Stimulated activated CD8-positive, alpha-beta memory T cell treated with anti-CD3 and anti-CD28 coated beads, Interleukin-15, amount 100 ng/mL, for 1 hour (primary cell): Measurements from ENCODE around the gene HELQ.

Experiments
- DNase-seq: peaks from one replicate; pipeline ENCODE4 v3.0.0-alpha.2; 2020; ENCODE audit warnings: low read depth

Gene HELQ

GRCh38 chr4:83369831-83370639 lies 85.6 kb downstream of the HELQ start:
- no peak for DNase-seq

GRCh38 chr4:83364312-83364711 lies 91.3 kb downstream of the HELQ start:
- no peak for DNase-seq

GRCh38 chr4:83362492-83363329 lies 92.9 kb downstream of the HELQ start:
- no peak for DNase-seq

GRCh38 chr4:83361416-83362103 lies 94.1 kb downstream of the HELQ start:
- DNase-seq: no peak

- DNase-seq: no peak
Observed at GRCh38 chr4:83360018-83360417, 95.6 kb downstream of the HELQ start.

GRCh38 chr4:83358410-83358809 lies 97.2 kb downstream of the HELQ start:
- no peak for DNase-seq
